Right kidney (tissue), 9 donors: ENCODE results near the gene MRNIP.

ENCODE experiments used
- DNase-seq: peaks from one replicate; pipeline ENCODE4 v3.0.0-alpha.2; 2016
- long read RNA-seq, 8 donors: transcript quantifications; one replicate each; lab custom pipeline, GENCODE V29; 2026

Gene MRNIP, protein sequence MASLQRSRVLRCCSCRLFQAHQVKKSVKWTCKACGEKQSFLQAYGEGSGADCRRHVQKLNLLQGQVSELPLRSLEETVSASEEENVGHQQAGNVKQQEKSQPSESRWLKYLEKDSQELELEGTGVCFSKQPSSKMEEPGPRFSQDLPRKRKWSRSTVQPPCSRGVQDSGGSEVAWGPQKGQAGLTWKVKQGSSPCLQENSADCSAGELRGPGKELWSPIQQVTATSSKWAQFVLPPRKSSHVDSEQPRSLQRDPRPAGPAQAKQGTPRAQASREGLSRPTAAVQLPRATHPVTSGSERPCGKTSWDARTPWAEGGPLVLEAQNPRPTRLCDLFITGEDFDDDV
- long read RNA-seq, donor 1, full-length matches to known transcripts = 13 of 13 reads
- long read RNA-seq, donor 1, partial matches to known transcripts = 0 of 13 reads
- long read RNA-seq, donor 1, other reads (novel, unspliced or antisense) = 0 of 13 reads
- long read RNA-seq, donor 2, transcript MRNIP-201 (7 exons, 1,238 nt) = major isoform, 9 of 10 reads
- long read RNA-seq, donor 2, partial matches to known transcripts = 0 of 10 reads
- long read RNA-seq, donor 2, other reads (novel, unspliced or antisense) = 0 of 10 reads
- long read RNA-seq, donor 3, partial matches to known transcripts = 0 of 7 reads
- long read RNA-seq, donor 3, other reads (novel, unspliced or antisense) = 0 of 7 reads
- long read RNA-seq, donor 4, full-length matches to known transcripts = 19 of 26 reads
- long read RNA-seq, donor 4, partial matches to known transcripts = 0 of 26 reads
- long read RNA-seq, donor 4, other reads (novel, unspliced or antisense) = 7 of 26 reads
- long read RNA-seq, donor 5, full-length matches to known transcripts = 17 of 17 reads
- long read RNA-seq, donor 5, partial matches to known transcripts = 0 of 17 reads
- long read RNA-seq, donor 5, other reads (novel, unspliced or antisense) = 0 of 17 reads
- long read RNA-seq, donor 6, full-length matches to known transcripts = 12 of 60 reads
- long read RNA-seq, donor 6, partial matches to known transcripts = 40 of 60 reads
- long read RNA-seq, donor 6, other reads (novel, unspliced or antisense) = 8 of 60 reads
- long read RNA-seq, donor 7, full-length matches to known transcripts = 16 of 16 reads
- long read RNA-seq, donor 7, partial matches to known transcripts = 0 of 16 reads
- long read RNA-seq, donor 7, other reads (novel, unspliced or antisense) = 0 of 16 reads
- long read RNA-seq, donor 8, transcript MRNIP-201 (7 exons, 1,238 nt) = major isoform, 6 of 19 reads
- long read RNA-seq, donor 8, transcript MRNIP-202 (5 exons, 1,004 nt) = minor isoform, 5 of 19 reads
- long read RNA-seq, donor 8, partial matches to known transcripts = 0 of 19 reads
- long read RNA-seq, donor 8, other reads (novel, unspliced or antisense) = 0 of 19 reads

DNA sequence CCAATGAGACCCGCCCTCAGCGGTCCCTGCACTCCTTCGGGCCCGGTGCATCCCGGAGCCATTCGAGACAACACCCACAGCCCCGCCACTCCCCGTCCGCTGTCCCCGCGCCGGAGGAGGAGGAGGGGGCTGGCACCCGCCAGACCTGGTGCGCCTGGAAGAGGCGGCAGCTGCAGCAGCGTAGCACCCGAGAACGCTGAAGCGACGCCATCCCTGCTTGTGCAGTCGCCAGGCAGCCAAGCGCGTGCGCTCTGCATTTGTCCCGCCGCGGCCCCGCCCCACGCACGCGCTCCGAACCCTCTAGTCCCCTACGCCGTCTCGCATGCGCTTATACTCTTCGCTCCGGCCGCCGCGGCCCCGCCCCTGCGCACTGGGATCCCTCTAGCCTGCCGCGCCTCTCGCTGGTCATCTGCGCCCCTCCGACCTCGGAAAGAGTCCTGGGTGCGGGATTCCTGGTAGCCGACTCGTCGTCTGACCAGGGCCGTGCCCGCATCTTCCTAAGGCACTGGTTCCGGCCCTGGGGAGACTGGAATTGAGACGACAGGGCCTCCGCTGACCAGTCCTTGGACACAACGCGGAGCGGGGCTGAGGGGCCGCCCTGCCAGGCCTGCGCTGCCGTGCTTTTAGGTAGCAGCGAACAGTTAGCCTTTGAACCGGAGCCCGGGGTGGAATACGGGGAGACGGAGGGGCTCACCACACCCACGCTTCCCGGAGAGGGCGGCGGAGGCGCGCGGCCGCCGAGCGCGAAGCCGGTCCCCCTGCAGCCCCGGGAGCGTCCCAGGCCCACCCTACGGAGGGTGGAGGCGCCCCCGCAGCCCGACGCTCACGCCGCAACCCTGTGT, at the start of gene MRNIP:
MRNIP (minus strand) TSS at position 232 of the 842 bp plus-strand sequence; CDS start at position 211, 21 bp downstream.
- DNase-seq = peak; percentile 93

DNA sequence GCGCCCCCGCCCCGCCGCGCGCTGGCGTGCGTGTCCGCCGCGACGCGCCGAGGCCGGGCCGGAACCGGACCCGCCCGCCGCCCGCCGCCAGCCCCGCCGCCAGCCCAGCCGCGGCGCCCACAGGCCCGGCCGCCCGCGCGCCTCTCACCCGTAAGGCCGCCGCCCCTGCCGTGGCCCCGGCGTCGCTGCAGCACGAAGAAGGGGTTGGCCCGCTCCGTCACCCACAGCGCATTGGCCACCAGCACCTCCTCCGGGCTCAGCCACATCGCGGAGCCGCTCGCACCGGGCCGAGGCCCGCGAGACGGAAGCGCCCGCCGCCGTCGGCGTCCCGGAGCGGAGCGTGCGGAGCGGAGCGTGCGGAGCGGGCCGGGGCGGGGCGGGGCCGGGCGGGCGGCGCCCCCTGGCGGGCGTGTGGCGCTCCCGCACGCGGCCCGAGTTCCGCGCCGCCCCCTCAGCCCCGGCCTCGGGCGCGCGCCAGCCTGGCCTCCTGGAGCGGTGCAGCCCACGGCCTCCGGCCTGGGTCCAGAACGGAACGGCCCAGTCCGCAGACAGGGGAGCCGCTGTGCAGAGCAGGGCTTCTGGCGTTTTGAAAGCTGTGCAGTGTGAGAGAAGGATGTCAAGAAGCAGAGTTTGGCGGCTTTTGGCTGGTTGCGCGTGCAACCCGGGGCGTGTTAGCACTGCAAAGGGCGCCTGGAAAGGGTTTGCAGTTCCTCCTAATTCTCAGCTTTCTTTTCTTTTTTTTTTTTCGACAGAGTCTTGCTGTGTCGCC, 49.1 kb upstream of the MRNIP start, which contains the start of gene TBC1D9B:
TBC1D9B (minus strand) TSS at position 342 of the 769 bp plus-strand sequence; CDS start at position 266, 76 bp downstream.
- DNase-seq = peak; percentile 89

DNA sequence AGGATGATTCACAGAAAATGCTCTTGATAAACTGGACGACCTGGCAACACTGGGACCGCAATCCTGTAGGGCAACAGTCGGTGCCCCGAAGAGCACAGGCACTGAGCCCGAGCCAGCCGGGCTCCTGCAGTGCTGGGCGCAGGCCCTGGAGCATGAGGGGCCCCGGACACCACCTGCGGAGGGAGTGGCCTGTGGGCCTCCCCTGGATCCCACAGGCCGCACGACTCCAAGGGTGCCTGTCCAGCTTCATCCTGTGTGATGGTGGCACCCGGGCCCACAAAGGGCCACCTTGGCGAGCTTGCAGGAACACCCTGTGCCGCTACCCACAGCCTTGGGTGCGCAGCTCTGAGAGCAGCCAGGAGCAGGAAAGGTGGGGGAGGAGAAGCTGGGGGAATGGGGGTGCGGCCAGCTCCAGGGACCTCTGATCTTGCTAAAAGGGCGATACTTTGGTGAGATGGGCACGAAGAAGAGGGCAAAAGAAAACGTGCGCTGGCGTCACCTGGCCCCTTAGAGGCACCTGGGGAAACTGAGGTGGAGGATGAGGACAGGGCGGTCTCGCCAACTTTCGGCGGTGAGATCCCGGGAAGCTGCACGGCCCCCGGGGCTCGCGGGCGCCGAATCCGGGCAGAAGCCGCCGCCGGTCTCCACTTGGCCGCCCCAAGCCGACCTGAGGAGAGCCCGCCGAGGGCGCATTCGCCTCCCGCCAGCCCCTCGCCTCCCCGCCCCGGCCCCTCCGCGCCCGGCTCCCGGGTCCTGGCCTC, 48.4 kb upstream of the MRNIP start:
- DNase-seq = peak; percentile 64

DNA sequence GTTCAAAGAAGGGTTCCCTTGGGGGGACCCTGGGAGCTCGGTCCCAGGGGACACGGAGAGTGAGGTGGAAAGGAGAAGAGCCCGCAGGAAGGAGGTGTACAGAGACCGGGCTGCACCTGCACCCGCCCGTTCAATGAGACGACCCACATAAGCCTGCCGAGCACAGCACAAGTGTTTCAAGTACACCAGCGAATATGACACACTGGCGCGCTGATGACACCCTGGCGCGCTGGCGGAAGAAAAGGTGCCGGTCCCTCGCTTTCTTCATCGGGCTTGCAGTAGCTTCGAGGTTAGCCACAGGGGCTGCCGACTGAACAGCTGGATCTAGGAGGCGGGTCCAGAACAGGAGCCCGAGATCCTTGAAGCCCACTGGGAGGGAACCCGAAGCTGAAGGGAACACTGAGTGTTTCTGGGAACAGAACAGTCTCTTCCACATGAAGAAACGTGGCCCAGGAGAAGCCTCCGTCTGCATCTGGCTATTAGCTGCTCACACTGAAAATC, 47.7 kb upstream of the MRNIP start:
- no peak for DNase-seq

DNA sequence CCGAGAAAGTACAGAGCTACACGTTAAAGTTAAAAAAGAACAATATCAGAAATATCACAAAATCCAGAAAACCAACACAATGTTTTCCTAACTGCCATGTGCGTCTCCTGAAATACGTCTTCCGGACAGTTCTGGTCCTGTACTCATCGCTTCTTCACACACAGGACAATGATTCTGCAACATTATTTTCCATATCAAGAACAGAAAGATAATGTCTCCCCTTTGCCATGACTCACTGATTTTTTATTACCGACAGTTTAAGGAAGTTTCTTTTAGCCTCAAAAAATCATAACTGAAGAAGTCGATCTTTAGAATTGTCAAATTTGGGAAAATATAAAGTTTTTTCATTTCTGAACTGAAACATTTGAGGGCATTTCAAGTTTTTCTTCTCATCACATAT, 46.5 kb upstream of the MRNIP start:
- no peak for DNase-seq

DNA sequence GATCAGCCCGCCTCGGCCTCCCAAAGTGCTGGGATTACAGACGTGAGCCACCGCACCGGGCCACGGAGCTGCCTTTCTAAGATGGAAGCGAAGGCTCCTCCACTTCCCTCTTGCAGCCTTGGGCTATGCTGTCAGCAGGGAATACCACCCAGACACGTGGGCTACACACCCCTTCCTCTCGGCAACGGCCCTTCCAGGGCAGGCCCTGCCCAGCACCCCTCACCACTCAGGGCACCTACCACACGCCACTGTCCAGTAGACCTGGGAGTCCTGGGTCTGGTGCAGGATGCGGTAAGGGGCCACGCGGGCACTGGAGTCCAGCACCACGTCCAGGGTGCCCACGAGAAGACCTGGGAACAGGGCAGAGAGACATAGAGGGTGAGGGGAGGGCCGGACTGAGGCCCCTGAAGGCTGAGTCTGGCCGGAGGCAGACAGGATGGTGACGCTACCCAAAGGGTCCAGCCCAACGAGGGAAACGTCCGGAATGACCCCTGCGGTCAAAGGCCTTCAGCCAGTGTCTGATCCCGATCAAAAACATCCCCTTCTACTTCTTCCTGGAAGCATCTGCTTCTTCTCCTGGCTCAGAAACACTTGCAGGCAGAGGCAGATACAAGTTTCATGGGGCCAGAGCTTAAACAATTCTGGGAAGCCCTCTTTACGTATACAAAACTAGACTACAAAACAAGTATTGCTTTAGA, 46.0 kb upstream of the MRNIP start:
- no peak for DNase-seq

DNA sequence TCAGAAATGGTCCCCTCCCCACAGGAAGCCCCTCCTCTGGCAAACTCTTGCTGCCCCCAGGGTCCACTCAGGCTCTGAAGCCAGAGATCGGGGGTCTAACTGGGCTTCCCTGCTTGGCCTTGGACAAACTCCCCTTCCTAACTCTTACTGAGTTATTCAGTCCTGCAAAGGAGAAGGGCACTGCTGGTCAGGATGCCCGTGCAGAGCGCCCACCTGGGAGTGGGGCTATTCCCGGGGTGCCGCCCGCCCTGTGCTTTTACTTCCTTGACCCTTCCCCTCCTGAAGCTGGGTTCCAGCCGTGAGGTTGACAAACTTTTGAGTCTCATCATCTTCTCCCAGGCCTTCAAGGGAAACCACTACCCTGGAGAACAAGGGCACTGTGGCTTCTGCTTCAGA, 44.1 kb upstream of the MRNIP start:
- DNase-seq = no peak

DNA sequence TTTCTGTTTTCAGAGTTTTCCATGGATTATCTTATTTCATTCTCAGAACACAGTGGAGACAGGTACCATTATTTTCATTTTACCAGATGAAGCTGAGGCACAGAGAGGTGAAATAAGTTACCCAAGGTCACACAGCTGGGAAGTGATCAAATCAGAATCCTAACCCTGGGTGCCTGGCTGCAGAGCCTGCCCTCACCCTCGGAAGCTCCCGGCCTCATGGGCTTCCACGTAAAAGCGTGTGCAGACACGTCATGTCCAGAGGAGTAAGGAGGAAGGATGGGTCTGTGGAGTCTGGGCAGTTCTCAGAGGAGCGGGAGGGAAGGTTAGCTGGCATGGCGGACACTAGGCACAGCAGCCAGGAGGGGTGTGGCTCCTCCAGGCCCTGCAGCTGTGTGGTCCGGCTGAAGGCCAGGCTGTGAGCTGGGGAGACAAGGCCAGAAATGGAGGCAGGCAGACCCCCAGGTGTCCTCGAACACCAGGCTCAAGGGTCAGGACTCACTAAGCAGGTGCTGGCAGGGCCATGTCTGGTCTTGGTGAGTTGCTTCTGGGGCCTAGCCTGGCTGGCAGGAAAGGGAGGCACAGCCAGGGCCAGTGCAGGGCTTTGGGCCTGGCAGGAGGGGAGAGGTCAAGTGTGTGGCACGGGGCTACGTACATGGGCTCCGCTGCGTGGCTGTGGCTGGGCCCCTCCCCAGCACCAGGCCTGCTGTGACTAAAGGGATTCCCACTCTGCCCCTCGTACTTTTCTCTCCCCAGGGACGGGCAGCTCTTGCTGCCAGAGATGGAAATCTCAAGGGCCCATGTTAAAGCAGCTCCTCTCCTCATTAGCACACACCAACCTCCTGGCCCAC, 43.5 kb upstream of the MRNIP start:
- DNase-seq = no peak

DNA sequence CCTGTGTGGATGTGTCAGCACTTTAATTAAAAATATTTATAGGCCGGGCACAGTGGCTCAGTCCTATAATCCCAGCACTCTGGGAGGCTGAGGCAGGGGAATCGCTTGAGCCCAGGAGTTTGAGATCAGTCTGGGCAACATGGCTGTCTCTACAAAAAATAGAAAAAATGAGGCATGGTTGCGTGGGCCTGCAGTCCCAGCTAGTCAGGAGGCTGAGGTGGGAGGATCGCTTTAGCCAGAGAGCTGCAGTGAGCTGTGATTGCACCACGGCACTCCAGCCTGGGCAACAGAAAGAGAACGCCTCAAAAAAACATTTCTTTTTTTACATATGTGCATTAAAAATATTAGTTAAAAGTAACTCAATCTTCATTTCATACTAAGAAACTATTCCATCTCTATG, 42.8 kb upstream of the MRNIP start:
- DNase-seq = no peak

DNA sequence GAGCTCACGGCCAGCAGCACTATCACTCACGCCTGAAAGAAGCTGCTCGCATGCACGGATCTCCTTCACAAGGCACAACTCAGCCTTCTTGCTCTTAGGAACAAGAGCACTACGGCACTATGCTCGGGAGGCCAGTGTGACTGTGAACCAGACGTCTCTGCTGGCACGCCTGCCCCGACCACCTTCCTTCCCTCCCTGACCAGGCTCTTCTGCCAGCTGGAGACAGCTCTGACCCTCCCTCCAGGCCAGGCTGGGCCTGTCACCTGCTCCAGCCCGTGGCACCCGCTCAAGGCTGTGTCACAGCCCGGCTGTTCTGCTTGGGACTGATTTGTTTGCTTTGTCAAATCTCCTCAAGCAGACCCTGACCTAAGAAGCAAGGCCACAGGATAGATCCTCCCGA, 42.1 kb upstream of the MRNIP start:
- DNase-seq = no peak

DNA sequence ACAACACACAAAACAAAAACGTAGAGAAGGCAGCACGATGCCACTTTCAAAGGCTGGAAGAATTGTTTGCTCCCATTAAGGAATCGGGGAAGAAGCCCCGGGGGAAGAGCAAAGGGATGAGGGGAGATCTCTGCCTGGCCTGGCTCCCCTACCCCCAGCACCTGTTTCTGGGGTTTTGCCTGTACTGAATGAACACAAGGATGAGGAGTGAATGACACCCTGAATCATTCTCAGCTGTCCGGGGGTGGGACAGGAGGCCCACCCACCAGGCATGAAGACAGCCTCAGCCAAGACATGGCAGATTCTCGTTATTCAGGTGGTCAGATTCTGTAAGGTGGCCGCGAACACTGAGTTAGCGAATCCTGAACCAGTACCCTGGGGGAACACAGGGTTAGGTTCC, 41.6 kb upstream of the MRNIP start:
- no peak for DNase-seq

DNA sequence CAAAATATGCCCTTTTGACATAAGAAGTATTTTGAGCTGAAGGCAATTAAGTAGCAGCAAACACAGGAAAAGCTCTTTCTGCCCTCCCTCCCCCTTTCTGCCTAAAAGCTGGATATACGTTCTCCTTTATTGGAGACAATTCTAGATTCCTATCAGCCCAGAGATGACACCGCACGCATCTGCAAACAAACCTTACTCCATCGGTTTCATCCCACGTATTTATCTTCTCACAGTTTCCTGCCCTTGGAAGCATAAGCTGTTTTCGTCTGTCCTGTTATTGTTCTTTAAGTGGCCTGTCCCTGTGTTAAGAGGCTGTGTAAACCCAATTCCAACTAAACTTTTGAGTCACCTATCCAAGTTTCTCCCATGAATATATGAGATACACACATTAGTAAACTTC, 37.2 kb upstream of the MRNIP start:
- no peak for DNase-seq

DNA sequence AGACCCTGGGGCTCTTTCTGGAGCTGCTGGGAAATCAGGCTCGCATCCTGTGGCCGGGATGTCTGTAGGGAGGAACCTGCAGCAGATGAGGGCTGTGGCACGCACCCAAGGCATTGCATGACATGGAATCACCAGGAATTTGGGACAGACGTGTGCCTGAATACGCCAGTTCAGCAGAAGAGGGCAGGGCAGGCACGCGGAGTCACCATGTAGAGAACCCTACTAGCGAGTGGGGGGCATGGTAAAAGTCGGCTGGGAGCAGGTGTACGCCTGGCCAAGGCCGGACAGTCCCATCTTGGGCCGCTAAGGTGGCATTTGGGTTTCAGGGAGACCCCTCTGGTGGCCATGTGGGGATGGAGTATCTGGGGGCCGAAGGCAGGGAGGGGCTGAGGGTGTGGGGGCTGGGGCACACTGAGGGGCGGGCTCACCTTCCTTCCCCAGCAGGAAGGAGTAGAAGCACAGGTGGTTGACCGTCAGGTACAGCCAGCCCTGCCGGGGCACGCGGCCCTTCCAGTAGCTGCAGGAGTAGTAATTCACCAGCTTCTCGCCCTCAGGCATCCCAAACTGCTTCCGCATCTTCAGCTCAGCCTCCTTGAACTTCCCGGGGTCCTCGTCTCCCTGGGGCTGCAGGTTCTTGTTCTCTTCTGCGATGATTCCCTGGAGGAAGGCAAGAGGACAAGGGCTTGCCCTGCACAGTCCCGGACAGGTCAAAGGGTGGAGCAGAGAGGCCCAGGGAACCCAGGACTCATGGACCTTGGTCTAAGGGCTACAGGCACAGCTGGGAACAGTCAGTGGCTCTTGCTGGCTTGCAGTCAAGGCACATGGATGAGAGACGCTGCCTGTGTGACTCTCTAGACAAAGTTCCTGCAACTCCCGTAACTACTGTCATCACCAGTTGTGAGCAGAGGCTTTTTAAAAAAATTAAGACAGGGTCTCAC, 35.6 kb upstream of the MRNIP start:
- DNase-seq = no peak

DNA sequence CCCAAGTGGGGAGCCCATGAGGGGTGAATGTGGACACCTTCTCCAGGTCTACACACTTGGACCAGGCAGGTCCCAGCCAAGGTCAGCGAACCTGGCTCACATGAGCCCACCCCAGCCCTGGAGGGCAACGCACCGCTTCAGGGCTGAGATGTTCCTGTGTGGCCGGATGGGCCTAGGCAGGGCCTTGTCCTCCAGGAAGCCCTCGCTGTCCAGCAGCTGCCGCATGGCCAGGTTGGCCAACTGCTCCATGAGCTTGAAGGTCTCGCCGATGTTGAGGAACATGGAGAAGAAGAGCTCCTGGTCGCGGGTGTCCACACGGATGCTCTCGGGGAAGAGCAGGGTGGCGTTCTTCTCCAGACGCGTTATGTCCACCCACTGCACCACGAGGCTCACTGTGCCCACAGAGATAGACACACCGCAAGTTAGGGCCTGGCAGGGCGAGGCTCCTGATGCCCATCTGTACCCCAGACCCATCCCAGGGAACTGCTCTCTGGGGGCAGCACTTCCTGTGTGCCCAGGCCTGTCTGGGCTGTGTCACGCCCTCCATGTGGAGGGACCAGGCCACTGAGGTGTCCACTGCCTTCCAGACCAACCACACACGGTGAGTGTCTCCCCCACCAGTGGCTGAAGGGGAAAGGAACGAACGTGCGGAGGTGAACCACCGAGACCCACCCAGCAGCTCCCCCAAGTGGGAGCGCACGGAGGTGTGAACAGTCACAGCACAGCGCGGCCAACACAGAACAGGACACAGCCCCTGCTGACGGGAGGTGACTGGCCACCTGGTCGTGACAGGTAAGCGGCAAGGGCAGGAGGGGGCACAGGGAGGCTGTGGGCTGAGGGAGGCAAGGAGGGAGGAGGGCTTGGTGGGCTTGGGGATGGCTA, 34.7 kb upstream of the MRNIP start:
- no peak for DNase-seq

DNA sequence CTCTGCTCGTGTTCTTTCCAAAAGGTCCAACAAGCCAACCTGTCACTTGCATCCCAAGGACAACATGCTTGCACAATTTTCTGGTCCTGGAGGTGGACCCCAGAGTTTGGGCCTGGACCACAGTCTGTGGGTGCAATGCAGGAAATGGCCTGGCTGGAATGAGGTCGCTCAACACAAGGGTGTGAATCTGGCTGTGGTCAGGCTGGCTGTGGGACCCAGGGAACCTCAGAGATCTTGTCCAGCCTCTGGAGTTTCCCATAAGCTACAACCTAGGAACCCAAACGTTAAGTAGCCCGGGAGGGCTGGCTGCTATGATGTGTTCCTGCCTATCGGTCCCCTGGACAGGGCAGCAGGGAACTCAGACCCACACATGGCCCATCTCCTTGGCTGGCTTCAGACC, 33.6 kb upstream of the MRNIP start:
- DNase-seq = no peak
